Keratinocyte (primary cell): ENCODE measurements around the gene GNPTG. TPM values are rescaled to one million over a fixed set of nuclear protein-coding genes. Genes with fewer than 3 reads are reported as not detected.

Experiments used
- DNase-seq: peaks from one replicate; pipeline ENCODE4 v3.0.0-alpha.2; 2011; ENCODE audit warnings: low read depth, missing footprints, low spot score
- FAIRE-seq: peaks from 2 replicates; lab custom pipeline; 2011; peaks lifted over from hg19 to GRCh38; lab: Jason Lieb, UNC
- H2AFZ ChIP-seq: 2 replicates; pipeline ENCODE4 v1.6.0; 2012; ENCODE audit warnings: low read length, control low read depth, inconsistent platforms; ENCODE audit not compliant: control insufficient read depth
- H3K27ac ChIP-seq: 2 replicates; pipeline ENCODE4 v1.5.1; 2011; ENCODE audit warnings: low read length; ENCODE audit not compliant: control insufficient read depth, insufficient read depth
- H3K27me3 ChIP-seq: 3 replicates; pipeline ENCODE4 v1.6.0; 2011; ENCODE audit warnings: low read length; ENCODE audit not compliant: control insufficient read depth, insufficient read depth; ENCODE audit errors: extremely low read depth
- H3K36me3 ChIP-seq, 2 experiments: 2 replicates in 1 of 2; 3 replicates in 1 of 2; pipeline ENCODE4 v1.5.1; 2011; ENCODE audit warnings: low read length in 2 of 2, mild to moderate bottlenecking in 1 of 2; ENCODE audit not compliant: control insufficient read depth in 2 of 2, insufficient read depth in 2 of 2; ENCODE audit errors: extremely low read depth in 1 of 2
- H3K4me1 ChIP-seq: 3 replicates; pipeline ENCODE4 v1.5.1; 2011; ENCODE audit warnings: low read length; ENCODE audit not compliant: control insufficient read depth, insufficient read depth; ENCODE audit errors: extremely low read depth
- H3K4me2 ChIP-seq: 3 replicates; pipeline ENCODE4 v1.6.0; 2011; ENCODE audit warnings: low read depth, low read length; ENCODE audit not compliant: control insufficient read depth, insufficient read depth; ENCODE audit errors: extremely low read depth
- H3K4me3 ChIP-seq, 3 experiments: fragments of 200-600 bp in 1 of 3; sonication (generic) in 1 of 3; 2 replicates in 2 of 3; 3 replicates in 1 of 3; pipeline ENCODE4 v1.5.1; 2011 to 2016; ENCODE audit warnings: low read length in 3 of 3, mild to moderate bottlenecking in 3 of 3, control low read depth in 2 of 3, inconsistent platforms in 1 of 3, low read depth in 1 of 3, mixed read lengths in 1 of 3, mixed run types in 1 of 3, moderate library complexity in 1 of 3; ENCODE audit not compliant: control insufficient read depth in 2 of 3, insufficient read depth in 2 of 3; ENCODE audit errors: extremely low read depth in 1 of 3
- H3K79me2 ChIP-seq: 2 replicates; pipeline ENCODE4 v1.6.0; 2012; ENCODE audit warnings: low read length; ENCODE audit not compliant: control insufficient read depth, insufficient read depth
- H3K9ac ChIP-seq: 3 replicates; pipeline ENCODE4 v1.6.0; 2011; ENCODE audit warnings: low read length; ENCODE audit not compliant: control insufficient read depth, insufficient read depth; ENCODE audit errors: extremely low read depth
- H3K9me1 ChIP-seq: 3 replicates; pipeline ENCODE4 v1.6.0; 2011; ENCODE audit warnings: low read length; ENCODE audit not compliant: control insufficient read depth, insufficient read depth; ENCODE audit errors: extremely low read depth
- H3K9me3 ChIP-seq: 2 replicates; pipeline ENCODE4 v1.5.1; 2012; ENCODE audit warnings: low read depth, low read length; ENCODE audit not compliant: control insufficient read depth
- H4K20me1 ChIP-seq: 3 replicates; pipeline ENCODE4 v1.6.0; 2011; ENCODE audit warnings: low read length; ENCODE audit not compliant: control insufficient read depth, insufficient read depth; ENCODE audit errors: extremely low read depth
- CTCF ChIP-seq, 3 experiments: IDR thresholded peaks in 1 of 3; conservative IDR thresholded peaks in 1 of 3; optimal IDR thresholded peaks in 1 of 3; 2 replicates in 2 of 3; 3 replicates in 1 of 3; pipeline versions ENCODE3 to v1.5.1; 2011; ENCODE audit warnings: low read length in 3 of 3, mild to moderate bottlenecking in 3 of 3, moderate library complexity in 2 of 3, control low read depth in 1 of 3, inconsistent platforms in 1 of 3; ENCODE audit not compliant: insufficient read depth in 2 of 3; ENCODE audit errors: extremely low read depth in 1 of 3
- EZH2 ChIP-seq: IDR thresholded peaks from one replicate; pipeline ENCODE4 v1.6.1; 2012; ENCODE audit warnings: inconsistent platforms, mild to moderate bottlenecking, low read length, moderate library complexity
- dilution Hi-C: fragments of 300-500 bp; cut with MboI; formaldehyde crosslinking; loops from one replicate; pipeline ENCODE4 v1.7.0; 2020; ENCODE audit warnings: low sequenced_read_pairs; ENCODE audit not compliant: extremely low pct_ligation_motif_present
- polyA plus RNA-seq, 5 experiments: library from polyadenylated mRNA; depleted of rRNA in 3 of 5; stranded (reverse) in 3 of 5; stranded (forward) in 1 of 5; unstranded in 1 of 5; fragments of >200 nt; gene quantifications; 1 replicate in 1 of 5; 2 replicates in 3 of 5; 3 replicates in 1 of 5; pipeline versions ENCODE4 v1.2.1 to v1.2.3, GENCODE V29; 2011 to 2012; ENCODE audit warnings: missing spikeins in 2 of 5, low read depth in 1 of 5, low replicate concordance in 1 of 5

GNPTG gene
- polyA plus RNA-seq, 1 donor (not counting 4 experiments of a cell fraction or from before 2014, with no cell fraction given) = 30.9 TPM

- no peak overlapping the region for H3K4me2 ChIP-seq
- H3K4me1 ChIP-seq = peaks cover 16% of the 10 kb centered on the region
- no peaks in the 10 kb centered on the region for H3K9me3 ChIP-seq
- H2AFZ ChIP-seq = no peak overlapping the region
- dilution Hi-C loops = no loop called here
- H3K79me2 ChIP-seq = peaks cover 87% of the 10 kb centered on the region
- TF ChIP-seq CTCF (optimal IDR thresholded peaks at IDR 0.05 in 1 of 3, IDR thresholded peaks at IDR 0.05 in 1 of 3, conservative IDR thresholded peaks at IDR 0.05 in 1 of 3; ENCODE audit: extremely low read depth in 1 of 3, insufficient read depth in 2 of 3, low read length in 3 of 3) = no peak
- TF ChIP-seq EZH2 = no peak
- FAIRE-seq = no peak
- no peak for DNase-seq
- H3K27me3 ChIP-seq = no peaks in the 10 kb centered on the region
- H4K20me1 ChIP-seq = peaks cover 34% of the 10 kb centered on the region
- H3K4me3 ChIP-seq = no peak overlapping the region
- H3K36me3 ChIP-seq = peaks cover 30 to 58% of the 10 kb centered on the region in 2 experiments
- H3K27ac ChIP-seq = no peak overlapping the region
- H3K9ac ChIP-seq = no peak overlapping the region
- H3K9me1 ChIP-seq = no peaks in the 10 kb centered on the region
Observed at GRCh38 chr16:1314399-1315068, 37.2 kb upstream of the GNPTG start.

- Histone ChIP-seq H3K4me3 (no peak overlapping the region), H3K9me1 (no peaks in the 10 kb centered on the region), H3K9me3 (no peaks in the 10 kb centered on the region), H3K9ac (no peak overlapping the region), H3K4me1 (peaks cover 16% of the 10 kb centered on the region), H3K36me3 (peaks cover 33 to 66% of the 10 kb centered on the region in 2 experiments), H4K20me1 (peaks cover 32% of the 10 kb centered on the region), H2AFZ (no peak overlapping the region), H3K4me2 (no peak overlapping the region), H3K27me3 (no peaks in the 10 kb centered on the region), H3K79me2 (peaks cover 87% of the 10 kb centered on the region), H3K27ac (no peak overlapping the region)
- no peak for FAIRE-seq
- dilution Hi-C loops = no loop called here
- DNase-seq = no peak
- TF ChIP-seq EZH2 = no peak
- no peak for TF ChIP-seq CTCF (optimal IDR thresholded peaks at IDR 0.05 in 1 of 3, IDR thresholded peaks at IDR 0.05 in 1 of 3, conservative IDR thresholded peaks at IDR 0.05 in 1 of 3; ENCODE audit: extremely low read depth in 1 of 3, insufficient read depth in 2 of 3, low read length in 3 of 3)
Observed at GRCh38 chr16:1315081-1316032, 36.4 kb upstream of the GNPTG start.
